Pericardium fibroblast (primary cell): ENCODE data around the gene RANBP3. TPM values are rescaled to one million over a fixed set of nuclear protein-coding genes. Genes with fewer than 3 reads are reported as not detected.

ENCODE experiments used
- total RNA-seq: library from RNA; depleted of rRNA; stranded (reverse); fragments of >200 nt; gene quantifications from 2 replicates; pipeline ENCODE4 v1.2.3, GENCODE V29; 2015

Gene RANBP3
- 42.9 and 55.2 TPM in 2 replicates for total RNA-seq

GRCh38 chr19:5977785-5978605 is at the start of gene RANBP3:
Gene RANBP3, minus strand, starts transcription at chr19:5978140. Its CDS starts 58 bp downstream, at chr19:5978082.

GRCh38 chr19:5913739-5914357 is 64.1 kb downstream of the RANBP3 start, which contains the start of gene CAPS:
Gene CAPS, plus strand, starts transcription at chr19:5914254. Its CDS starts 153 bp downstream, at chr19:5914407.

GRCh38 chr19:5904352-5905113 is 73.4 kb downstream of the RANBP3 start, which contains the start of gene VMAC:
Gene VMAC, plus strand, starts transcription at chr19:5904872. Its CDS starts 19 bp downstream, at chr19:5904891.

GRCh38 chr19:5903624-5904351 is 74.2 kb downstream of the RANBP3 start, which contains the start of gene NDUFA11:
Gene NDUFA11, minus strand, starts transcription at chr19:5903790. Its CDS starts 82 bp downstream, at chr19:5903708.

Other genes with a start within 250 kb of the RANBP3 start
- gene PRR22, start 193.4 kb downstream of the RANBP3 start, total RNA-seq = 0.60 and 2.2 TPM in 2 replicates
- gene DUS3L, start 187.0 kb downstream of the RANBP3 start, total RNA-seq = 15.7 and 17.4 TPM in 2 replicates
- 0.12 TPM in 1 of 2 replicates, not detected in the other for gene NRTN, start 173.1 kb downstream of the RANBP3 start, total RNA-seq
- gene FUT6, start 138.4 kb downstream of the RANBP3 start, total RNA-seq = not detected in 2 replicates
- gene FUT3, start 126.7 kb downstream of the RANBP3 start, total RNA-seq = not detected in 2 replicates
- not detected in 2 replicates for gene FUT5, start 107.6 kb downstream of the RANBP3 start, total RNA-seq
- 341 and 345 TPM in 2 replicates for gene NDUFA11, start 74.3 kb downstream of the RANBP3 start, total RNA-seq
- 3.5 and 4.9 TPM in 2 replicates for gene VMAC, start 73.3 kb downstream of the RANBP3 start, total RNA-seq
- gene CAPS, start 63.9 kb downstream of the RANBP3 start, total RNA-seq = 2.0 and 4.9 TPM in 2 replicates
- 4.2 and 8.2 TPM in 2 replicates for gene RFX2, start 132.4 kb upstream of the RANBP3 start, total RNA-seq
- not detected in 2 replicates for gene ACSBG2, start 157.5 kb upstream of the RANBP3 start, total RNA-seq